WTC11 (cell line): ENCODE results near the gene OVCA2. TPM values are rescaled to one million over a fixed set of nuclear protein-coding genes. Genes with fewer than 3 reads are reported as not detected.

Source experiments
- ARID4B ChIP-seq: sonication (generic); formaldehyde crosslinking; IDR thresholded peaks from 2 replicates; pipeline ENCODE4 v1.8.0; 2023; ENCODE audit warnings: missing genetic modification reagents, mild to moderate bottlenecking, borderline replicate concordance
- ATF3 ChIP-seq: sonication (generic); formaldehyde crosslinking; conservative IDR thresholded peaks from 2 replicates; pipeline ENCODE4 v1.8.1; 2022; ENCODE audit warnings: mild to moderate bottlenecking, missing genetic modification reagents
- ELF4 ChIP-seq: sonication (generic); formaldehyde crosslinking; IDR thresholded peaks from 2 replicates; pipeline ENCODE4 v1.8.1; 2022; ENCODE audit warnings: low read depth, mild to moderate bottlenecking, moderate library complexity, missing genetic modification reagents
- FOXP1 ChIP-seq: sonication (generic); formaldehyde crosslinking; IDR thresholded peaks from 2 replicates; pipeline ENCODE4 v1.8.0; 2022; ENCODE audit warnings: missing genetic modification reagents, mild to moderate bottlenecking, moderate library complexity, borderline replicate concordance
- HMGA2 ChIP-seq: fragments of 250-450 bp; sonication (Bioruptor Pico); IDR thresholded peaks from 2 replicates; pipeline ENCODE4 v1.4.0; 2021; ENCODE audit warnings: mild to moderate bottlenecking, moderate library complexity
- MXD4 ChIP-seq: fragments of 250-450 bp; sonication (Bioruptor Pico); IDR thresholded peaks from 2 replicates; pipeline ENCODE4 v1.8.0; 2021; ENCODE audit warnings: mild to moderate bottlenecking, moderate library complexity, borderline replicate concordance
- MYBL2 ChIP-seq: sonication (generic); formaldehyde crosslinking; IDR thresholded peaks from 2 replicates; pipeline ENCODE4 v1.8.1; 2023; ENCODE audit warnings: mild to moderate bottlenecking, moderate library complexity, missing genetic modification reagents
- NFE2L1 ChIP-seq: sonication (generic); formaldehyde crosslinking; IDR thresholded peaks from 2 replicates; pipeline ENCODE4 v1.8.1; 2023; ENCODE audit warnings: missing genetic modification reagents
- STAT6 ChIP-seq: sonication (generic); formaldehyde crosslinking; conservative IDR thresholded peaks from 2 replicates; pipeline ENCODE4 v1.8.1; 2023; ENCODE audit warnings: mild to moderate bottlenecking, low read depth, missing genetic modification reagents, moderate library complexity
- TEAD4 ChIP-seq: sonication (generic); formaldehyde crosslinking; IDR thresholded peaks from 2 replicates; pipeline ENCODE4 v1.8.0; 2022; ENCODE audit warnings: mild to moderate bottlenecking, missing genetic modification reagents
- USF2 ChIP-seq: sonication (generic); formaldehyde crosslinking; IDR thresholded peaks from 2 replicates; pipeline ENCODE4 v1.8.1; 2023; ENCODE audit warnings: mild to moderate bottlenecking, missing genetic modification reagents, moderate library complexity
- ZBTB43 ChIP-seq: sonication (generic); formaldehyde crosslinking; IDR thresholded peaks from 2 replicates; pipeline ENCODE4 v1.8.1; 2023; ENCODE audit warnings: mild to moderate bottlenecking, missing genetic modification reagents
- ZNF219 ChIP-seq: sonication (generic); formaldehyde crosslinking; IDR thresholded peaks from 2 replicates; pipeline ENCODE4 v1.8.0; 2023; ENCODE audit warnings: missing genetic modification reagents, mild to moderate bottlenecking, borderline replicate concordance
- ZNF263 ChIP-seq: sonication (generic); formaldehyde crosslinking; IDR thresholded peaks from 2 replicates; pipeline ENCODE4 v1.8.1; 2022; ENCODE audit warnings: low read depth, mild to moderate bottlenecking, moderate library complexity, missing genetic modification reagents
- ZNF317 ChIP-seq: sonication (generic); formaldehyde crosslinking; IDR thresholded peaks from 2 replicates; pipeline ENCODE4 v1.8.1; 2023; ENCODE audit warnings: low read depth, mild to moderate bottlenecking, moderate library complexity, missing genetic modification reagents, borderline replicate concordance
- total RNA-seq: library from RNA; stranded (reverse); gene quantifications from 3 replicates; pipeline ENCODE4 v1.2.3, GENCODE V29; 2021
- TF ChIP-seq, protein P1 (sequence below): fragments of 250-450 bp; sonication (Bioruptor Pico); IDR thresholded peaks from 2 replicates; pipeline ENCODE4 v1.9.0; 2021; ENCODE audit warnings: mild to moderate bottlenecking, borderline replicate concordance
- TF ChIP-seq, protein P2 (sequence below): sonication (generic); formaldehyde crosslinking; IDR thresholded peaks from 2 replicates; pipeline ENCODE4 v1.8.1; 2023; ENCODE audit warnings: mild to moderate bottlenecking, missing genetic modification reagents, moderate library complexity
- TF ChIP-seq, protein P3 (sequence below): sonication (generic); formaldehyde crosslinking; IDR thresholded peaks from 2 replicates; pipeline ENCODE4 v1.8.1; 2022; ENCODE audit warnings: mild to moderate bottlenecking, missing genetic modification reagents, moderate library complexity, borderline replicate concordance
- TF ChIP-seq, protein P4 (sequence below): sonication (generic); formaldehyde crosslinking; IDR thresholded peaks from 2 replicates; pipeline ENCODE4 v1.8.1; 2022; ENCODE audit warnings: mild to moderate bottlenecking, moderate library complexity, missing genetic modification reagents

The OVCA2 gene
- total RNA-seq, 1 experiment from 2014 or later, result 23.5 TPM

DNA sequence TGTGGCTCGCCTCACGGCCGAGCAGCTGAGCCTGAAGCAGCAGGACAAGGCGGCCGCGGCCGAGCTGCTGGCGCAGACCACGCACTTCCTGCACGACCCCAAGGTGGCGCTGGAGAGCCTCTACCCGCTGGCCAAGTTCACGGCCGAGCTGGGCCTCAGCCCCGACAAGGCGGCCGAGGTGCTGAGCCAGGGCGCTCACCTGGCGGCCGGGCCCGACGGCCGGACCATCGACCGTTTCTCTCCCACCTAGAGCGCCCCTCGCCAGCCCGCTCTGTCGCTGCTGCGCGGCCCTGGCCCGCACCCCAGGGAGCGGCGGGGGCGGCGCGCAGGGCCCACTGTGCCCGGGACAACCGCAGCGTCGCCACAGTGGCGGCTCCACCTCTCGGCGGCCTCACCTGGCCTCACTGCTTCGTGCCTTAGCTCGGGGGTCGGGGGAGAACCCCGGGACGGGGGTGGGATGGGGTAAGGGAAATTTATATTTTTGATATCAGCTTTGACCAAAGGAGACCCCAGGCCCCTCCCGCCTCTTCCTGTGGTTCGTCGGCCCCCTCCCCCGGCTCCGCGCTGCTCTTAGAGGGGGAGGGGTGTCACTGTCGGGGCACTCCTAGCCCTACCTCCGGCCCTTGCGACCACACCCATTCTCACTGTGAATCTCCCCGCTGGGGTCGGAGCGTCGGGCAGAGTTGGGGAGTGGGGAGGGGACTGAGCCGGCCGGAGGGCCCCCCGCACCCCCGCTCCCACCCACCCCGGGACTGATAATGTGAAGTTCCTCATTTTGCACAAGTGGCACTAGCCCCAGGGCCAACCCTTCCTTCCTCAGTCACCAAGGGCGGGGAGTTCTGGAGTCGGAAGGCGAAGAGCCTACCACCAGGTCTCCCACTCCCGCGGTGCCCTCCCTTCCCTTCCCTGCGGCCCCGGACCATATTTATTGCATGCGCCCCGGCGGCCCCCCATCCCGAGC is 17.0 kb downstream of the OVCA2 start (continued):
- TF ChIP-seq, protein P1, sequence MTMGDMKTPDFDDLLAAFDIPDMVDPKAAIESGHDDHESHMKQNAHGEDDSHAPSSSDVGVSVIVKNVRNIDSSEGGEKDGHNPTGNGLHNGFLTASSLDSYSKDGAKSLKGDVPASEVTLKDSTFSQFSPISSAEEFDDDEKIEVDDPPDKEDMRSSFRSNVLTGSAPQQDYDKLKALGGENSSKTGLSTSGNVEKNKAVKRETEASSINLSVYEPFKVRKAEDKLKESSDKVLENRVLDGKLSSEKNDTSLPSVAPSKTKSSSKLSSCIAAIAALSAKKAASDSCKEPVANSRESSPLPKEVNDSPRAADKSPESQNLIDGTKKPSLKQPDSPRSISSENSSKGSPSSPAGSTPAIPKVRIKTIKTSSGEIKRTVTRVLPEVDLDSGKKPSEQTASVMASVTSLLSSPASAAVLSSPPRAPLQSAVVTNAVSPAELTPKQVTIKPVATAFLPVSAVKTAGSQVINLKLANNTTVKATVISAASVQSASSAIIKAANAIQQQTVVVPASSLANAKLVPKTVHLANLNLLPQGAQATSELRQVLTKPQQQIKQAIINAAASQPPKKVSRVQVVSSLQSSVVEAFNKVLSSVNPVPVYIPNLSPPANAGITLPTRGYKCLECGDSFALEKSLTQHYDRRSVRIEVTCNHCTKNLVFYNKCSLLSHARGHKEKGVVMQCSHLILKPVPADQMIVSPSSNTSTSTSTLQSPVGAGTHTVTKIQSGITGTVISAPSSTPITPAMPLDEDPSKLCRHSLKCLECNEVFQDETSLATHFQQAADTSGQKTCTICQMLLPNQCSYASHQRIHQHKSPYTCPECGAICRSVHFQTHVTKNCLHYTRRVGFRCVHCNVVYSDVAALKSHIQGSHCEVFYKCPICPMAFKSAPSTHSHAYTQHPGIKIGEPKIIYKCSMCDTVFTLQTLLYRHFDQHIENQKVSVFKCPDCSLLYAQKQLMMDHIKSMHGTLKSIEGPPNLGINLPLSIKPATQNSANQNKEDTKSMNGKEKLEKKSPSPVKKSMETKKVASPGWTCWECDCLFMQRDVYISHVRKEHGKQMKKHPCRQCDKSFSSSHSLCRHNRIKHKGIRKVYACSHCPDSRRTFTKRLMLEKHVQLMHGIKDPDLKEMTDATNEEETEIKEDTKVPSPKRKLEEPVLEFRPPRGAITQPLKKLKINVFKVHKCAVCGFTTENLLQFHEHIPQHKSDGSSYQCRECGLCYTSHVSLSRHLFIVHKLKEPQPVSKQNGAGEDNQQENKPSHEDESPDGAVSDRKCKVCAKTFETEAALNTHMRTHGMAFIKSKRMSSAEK (CRISPR knock-in tag), result no peak
- TF ChIP-seq STAT6 (CRISPR knock-in tag) (peak; percentile 71; the same call in 1 of the 2 replicates), TEAD4 (CRISPR knock-in tag) (no peak), ZBTB43 (no peak), ELF4 (CRISPR knock-in tag) (no peak), ZNF219 (no peak), ZNF317 (CRISPR knock-in tag) (no peak), ATF3 (no peak), NFE2L1 (CRISPR knock-in tag) (no peak), FOXP1 (peak; percentile 65; the same call in 1 of the 2 replicates), HMGA2 (CRISPR knock-in tag) (no peak), MYBL2 (CRISPR knock-in tag) (no peak), USF2 (no peak), ZNF263 (CRISPR knock-in tag) (no peak), MXD4 (CRISPR knock-in tag) (no peak), ARID4B (CRISPR knock-in tag) (0 out of 2 replicates have a peak, but pooled peaks have one; percentile 16)
- TF ChIP-seq, protein P2, sequence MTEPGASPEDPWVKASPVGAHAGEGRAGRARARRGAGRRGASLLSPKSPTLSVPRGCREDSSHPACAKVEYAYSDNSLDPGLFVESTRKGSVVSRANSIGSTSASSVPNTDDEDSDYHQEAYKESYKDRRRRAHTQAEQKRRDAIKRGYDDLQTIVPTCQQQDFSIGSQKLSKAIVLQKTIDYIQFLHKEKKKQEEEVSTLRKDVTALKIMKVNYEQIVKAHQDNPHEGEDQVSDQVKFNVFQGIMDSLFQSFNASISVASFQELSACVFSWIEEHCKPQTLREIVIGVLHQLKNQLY, result no peak
- TF ChIP-seq, protein P3, sequence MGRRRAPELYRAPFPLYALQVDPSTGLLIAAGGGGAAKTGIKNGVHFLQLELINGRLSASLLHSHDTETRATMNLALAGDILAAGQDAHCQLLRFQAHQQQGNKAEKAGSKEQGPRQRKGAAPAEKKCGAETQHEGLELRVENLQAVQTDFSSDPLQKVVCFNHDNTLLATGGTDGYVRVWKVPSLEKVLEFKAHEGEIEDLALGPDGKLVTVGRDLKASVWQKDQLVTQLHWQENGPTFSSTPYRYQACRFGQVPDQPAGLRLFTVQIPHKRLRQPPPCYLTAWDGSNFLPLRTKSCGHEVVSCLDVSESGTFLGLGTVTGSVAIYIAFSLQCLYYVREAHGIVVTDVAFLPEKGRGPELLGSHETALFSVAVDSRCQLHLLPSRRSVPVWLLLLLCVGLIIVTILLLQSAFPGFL (CRISPR knock-in tag), result no peak
- TF ChIP-seq, protein P4, sequence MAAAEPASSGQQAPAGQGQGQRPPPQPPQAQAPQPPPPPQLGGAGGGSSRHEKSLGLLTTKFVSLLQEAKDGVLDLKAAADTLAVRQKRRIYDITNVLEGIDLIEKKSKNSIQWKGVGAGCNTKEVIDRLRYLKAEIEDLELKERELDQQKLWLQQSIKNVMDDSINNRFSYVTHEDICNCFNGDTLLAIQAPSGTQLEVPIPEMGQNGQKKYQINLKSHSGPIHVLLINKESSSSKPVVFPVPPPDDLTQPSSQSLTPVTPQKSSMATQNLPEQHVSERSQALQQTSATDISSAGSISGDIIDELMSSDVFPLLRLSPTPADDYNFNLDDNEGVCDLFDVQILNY (CRISPR knock-in tag), result no peak
